Right atrium auricular region (tissue), 2 donors: ENCODE data around the gene NRXN3. TPM values are rescaled to one million over a fixed set of nuclear protein-coding genes. Genes with fewer than 3 reads are reported as not detected.

Experiments
- DNase-seq: peaks from one replicate; pipeline ENCODE4 v3.0.0-alpha.2; 2019; ENCODE audit warnings: low spot score
- H3K27ac ChIP-seq, 2 donors: fragments of 200-600 bp; sonication (generic); 1 replicate in 1 of 2; 2 replicates in 1 of 2; pipeline ENCODE4 v1.5.1; 2016 to 2019
- H3K27me3 ChIP-seq, 2 donors: fragments of 200-600 bp; sonication (generic); one replicate each; pipeline versions ENCODE4 v1.5.1 to v1.6.0; 2017 to 2019
- H3K36me3 ChIP-seq: fragments of 200-600 bp; sonication (generic); one replicate; pipeline ENCODE4 v1.5.1; 2016
- H3K4me1 ChIP-seq, 2 donors: fragments of 200-600 bp; sonication (generic); one replicate each; pipeline versions ENCODE4 v1.5.1 to v1.6.0; 2017 to 2019
- H3K4me3 ChIP-seq, 2 donors: fragments of 200-600 bp; sonication (generic); 1 replicate in 1 of 2; 2 replicates in 1 of 2; pipeline ENCODE4 v1.5.1; 2017 to 2019; ENCODE audit warnings: mild to moderate bottlenecking in 1 of 2, moderate library complexity in 1 of 2
- H3K9me3 ChIP-seq, 2 donors: fragments of 200-600 bp; sonication (generic); one replicate each; pipeline ENCODE4 v1.5.1; 2019
- total RNA-seq, 2 donors: library from RNA; depleted of rRNA; stranded (reverse); fragments of >200 nt; gene quantifications; one replicate each; pipeline ENCODE4 v1.1.0, GENCODE V29; 2016
- TF ChIP-seq, protein P1 (sequence below), 2 donors: fragments of 200-600 bp; sonication (generic); IDR thresholded peaks; one replicate each; pipeline ENCODE4 v1.5.1; 2019; ENCODE audit warnings: antibody characterized with exemption in 2 of 2

The NRXN3 gene
- total RNA-seq, 2 donors from 2014 or later = 2.0 to 2.3 TPM

DNA sequence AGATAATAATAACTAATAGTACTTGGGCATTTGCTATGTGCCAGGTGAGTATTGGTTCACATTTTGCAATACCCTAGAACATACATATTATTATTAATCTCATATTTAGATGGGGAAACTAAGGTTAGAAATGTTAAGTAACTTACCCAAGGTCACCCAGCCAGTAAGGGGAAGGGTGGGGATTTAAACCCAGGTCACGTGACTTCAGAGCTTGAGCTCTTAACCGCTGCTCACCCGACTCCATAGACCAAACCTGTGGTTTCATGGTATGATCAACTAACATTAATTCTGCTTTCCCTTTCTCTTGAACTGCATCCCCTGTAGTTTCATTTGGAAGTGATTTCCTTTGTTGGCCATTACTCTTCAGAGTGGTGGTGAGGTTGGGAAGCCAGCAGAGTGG is 242.3 kb downstream of the NRXN3 start:
- TF ChIP-seq, protein P1, sequence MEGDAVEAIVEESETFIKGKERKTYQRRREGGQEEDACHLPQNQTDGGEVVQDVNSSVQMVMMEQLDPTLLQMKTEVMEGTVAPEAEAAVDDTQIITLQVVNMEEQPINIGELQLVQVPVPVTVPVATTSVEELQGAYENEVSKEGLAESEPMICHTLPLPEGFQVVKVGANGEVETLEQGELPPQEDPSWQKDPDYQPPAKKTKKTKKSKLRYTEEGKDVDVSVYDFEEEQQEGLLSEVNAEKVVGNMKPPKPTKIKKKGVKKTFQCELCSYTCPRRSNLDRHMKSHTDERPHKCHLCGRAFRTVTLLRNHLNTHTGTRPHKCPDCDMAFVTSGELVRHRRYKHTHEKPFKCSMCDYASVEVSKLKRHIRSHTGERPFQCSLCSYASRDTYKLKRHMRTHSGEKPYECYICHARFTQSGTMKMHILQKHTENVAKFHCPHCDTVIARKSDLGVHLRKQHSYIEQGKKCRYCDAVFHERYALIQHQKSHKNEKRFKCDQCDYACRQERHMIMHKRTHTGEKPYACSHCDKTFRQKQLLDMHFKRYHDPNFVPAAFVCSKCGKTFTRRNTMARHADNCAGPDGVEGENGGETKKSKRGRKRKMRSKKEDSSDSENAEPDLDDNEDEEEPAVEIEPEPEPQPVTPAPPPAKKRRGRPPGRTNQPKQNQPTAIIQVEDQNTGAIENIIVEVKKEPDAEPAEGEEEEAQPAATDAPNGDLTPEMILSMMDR (IDR thresholded peaks at IDR 0.05) = no peak
- Histone ChIP-seq H3K4me1 (no peaks in the 10 kb centered on the region), H3K27ac (no peak overlapping the region), H3K4me3 (no peak overlapping the region), H3K36me3 (no peaks in the 10 kb centered on the region), H3K9me3 (no peaks in the 10 kb centered on the region), H3K27me3 (no peaks in the 10 kb centered on the region)
- DNase-seq = no peak

- no peaks in the 10 kb centered on the region for H3K4me1 ChIP-seq
- no peaks in the 10 kb centered on the region for H3K27me3 ChIP-seq
- H3K27ac ChIP-seq = no peak overlapping the region
- no peak overlapping the region for H3K4me3 ChIP-seq
- DNase-seq = no peak
- TF ChIP-seq, protein P1 (IDR thresholded peaks at IDR 0.05) = no peak
- H3K36me3 ChIP-seq = no peaks in the 10 kb centered on the region
- no peaks in the 10 kb centered on the region for H3K9me3 ChIP-seq
Observed at GRCh38 chr14:78414172-78414571, 244.0 kb downstream of the NRXN3 start.

GRCh38 chr14:78417532-78417931 is 247.4 kb downstream of the NRXN3 start:
- Histone ChIP-seq H3K4me3 (no peak overlapping the region), H3K27ac (no peak overlapping the region)

GRCh38 chr14:78424311-78424710 is 254.1 kb downstream of the NRXN3 start:
- no peaks in the 10 kb centered on the region for H3K9me3 ChIP-seq
- no peaks in the 10 kb centered on the region for H3K27me3 ChIP-seq
- TF ChIP-seq, protein P1 (IDR thresholded peaks at IDR 0.05) = no peak
- no peak for DNase-seq
- no peaks in the 10 kb centered on the region for H3K4me1 ChIP-seq
- H3K27ac ChIP-seq = no peak overlapping the region
- no peak overlapping the region for H3K4me3 ChIP-seq
- no peaks in the 10 kb centered on the region for H3K36me3 ChIP-seq

More at GRCh38 chr14:78417532-78417931, 247.4 kb downstream of the NRXN3 start:
- Histone ChIP-seq H3K9me3 (no peaks in the 10 kb centered on the region), H3K36me3 (no peaks in the 10 kb centered on the region), H3K4me1 (no peaks in the 10 kb centered on the region), H3K27me3 (no peaks in the 10 kb centered on the region)
- TF ChIP-seq, protein P1 (IDR thresholded peaks at IDR 0.05) = no peak
- no peak for DNase-seq

DNA sequence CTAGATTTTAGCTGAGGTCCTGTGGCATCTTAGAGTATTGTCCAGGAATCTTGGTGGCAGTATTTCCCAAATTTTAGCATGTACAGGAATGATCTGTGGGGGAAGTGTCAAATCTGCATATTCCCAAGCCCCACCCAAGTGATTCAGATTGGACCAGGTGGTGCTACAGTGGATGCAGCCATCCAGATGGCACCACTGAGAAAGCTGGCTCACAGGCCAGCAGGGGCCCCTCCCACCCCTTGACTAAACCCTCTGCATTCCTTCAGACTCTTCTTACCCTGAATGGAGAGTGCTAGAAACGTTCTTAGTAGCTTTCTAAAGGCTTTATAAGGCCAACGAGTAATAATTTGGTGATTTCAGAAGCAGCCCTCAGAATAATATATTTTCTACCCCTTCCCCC is 255.2 kb downstream of the NRXN3 start:
- TF ChIP-seq, protein P1 (IDR thresholded peaks at IDR 0.05) = no peak
- H3K4me1 ChIP-seq = no peaks in the 10 kb centered on the region
- no peaks in the 10 kb centered on the region for H3K27me3 ChIP-seq
- no peak overlapping the region for H3K27ac ChIP-seq
- no peaks in the 10 kb centered on the region for H3K36me3 ChIP-seq
- DNase-seq = no peak
- H3K9me3 ChIP-seq = no peaks in the 10 kb centered on the region
- no peak overlapping the region for H3K4me3 ChIP-seq

GRCh38 chr14:78425782-78426181 is 255.6 kb downstream of the NRXN3 start:
- no peak overlapping the region for H3K4me3 ChIP-seq
- H3K9me3 ChIP-seq = no peaks in the 10 kb centered on the region
- H3K36me3 ChIP-seq = no peaks in the 10 kb centered on the region
- no peak for DNase-seq
- TF ChIP-seq, protein P1 (IDR thresholded peaks at IDR 0.05) = no peak
- H3K4me1 ChIP-seq = no peaks in the 10 kb centered on the region
- no peaks in the 10 kb centered on the region for H3K27me3 ChIP-seq
- no peak overlapping the region for H3K27ac ChIP-seq
